Measurements from ENCODE around the gene STX2.
A peak's percentile ranks its signal among the peaks of the same experiment; 100 is the strongest.

The STX2 gene

GRCh38 chr12:130747867-130748740, 90.9 kb downstream of the STX2 start:
- Histone ChIP-seq H3K4me3 (ENCODE audit: insufficient read depth, low read length, poor library complexity, severe bottlenecking) (no peak overlapping the region), H3K9me2 (replicated peaks; ENCODE audit: insufficient read depth, low read length) (no peaks in the 10 kb centered on the region), H3K9me3 (ENCODE audit: insufficient read depth, low read length) (no peaks in the 10 kb centered on the region), H3K4me2 (ENCODE audit: low read depth, low read length, poor library complexity, severe bottlenecking) (no peak overlapping the region), H3F3A (ENCODE audit: insufficient read depth) (0 out of 2 replicates have a peak, but pooled peaks cover 3% of the 10 kb centered on the region), H3K27me3 (ENCODE audit: low read length) (no peaks in the 10 kb centered on the region), H4K20me1 (ENCODE audit: low read depth, low read length) (no peaks in the 10 kb centered on the region), H3K9ac (ENCODE audit: low read length) (no peak overlapping the region), H3K27ac (ENCODE audit: low read depth, low read length) (no peak overlapping the region), H3K79me2 (ENCODE audit: insufficient read depth, low read length) (no peaks in the 10 kb centered on the region), H2AFZ (ENCODE audit: low read depth, low read length, severe bottlenecking) (no peak overlapping the region), H3K36me3 (ENCODE audit: low read length) (no peaks in the 10 kb centered on the region)
- TF ChIP-seq CTCF (IDR thresholded peaks at IDR 0.05; ENCODE audit: insufficient read depth, low read length, poor library complexity, severe bottlenecking), result peak; percentile 70
- no peak for TF ChIP-seq EZH2phosphoT487 (conservative IDR thresholded peaks at IDR 0.05; ENCODE audit: low read length)

GRCh38 chr12:130746546-130746945, 92.5 kb downstream of the STX2 start:
- no peaks in the 10 kb centered on the region for H3K9me3 ChIP-seq (ENCODE audit: insufficient read depth, low read length)
- no peaks in the 10 kb centered on the region for H3K36me3 ChIP-seq (ENCODE audit: low read length)
- no peaks in the 10 kb centered on the region for H3K79me2 ChIP-seq (ENCODE audit: insufficient read depth, low read length)
- H3K9me2 ChIP-seq (replicated peaks; ENCODE audit: insufficient read depth, low read length), result no peaks in the 10 kb centered on the region
- no peak overlapping the region for H3K9ac ChIP-seq (ENCODE audit: low read length)
- no peak overlapping the region for H2AFZ ChIP-seq (ENCODE audit: low read depth, low read length, severe bottlenecking)
- 0 out of 2 replicates have a peak, but pooled peaks cover under 1% of the 10 kb centered on the region for H3F3A ChIP-seq (ENCODE audit: insufficient read depth)
- no peaks in the 10 kb centered on the region for H4K20me1 ChIP-seq (ENCODE audit: low read depth, low read length)
- H3K4me3 ChIP-seq (ENCODE audit: insufficient read depth, low read length, poor library complexity, severe bottlenecking), result no peak overlapping the region
- no peak overlapping the region for H3K27ac ChIP-seq (ENCODE audit: low read depth, low read length)
- TF ChIP-seq EZH2phosphoT487 (conservative IDR thresholded peaks at IDR 0.05; ENCODE audit: low read length), result no peak
- no peak for TF ChIP-seq CTCF (IDR thresholded peaks at IDR 0.05; ENCODE audit: insufficient read depth, low read length, poor library complexity, severe bottlenecking)
- H3K4me2 ChIP-seq (ENCODE audit: low read depth, low read length, poor library complexity, severe bottlenecking), result no peak overlapping the region
- no peaks in the 10 kb centered on the region for H3K27me3 ChIP-seq (ENCODE audit: low read length)

GRCh38 chr12:130745921-130746320, 93.1 kb downstream of the STX2 start:
- no peak overlapping the region for H3K4me3 ChIP-seq (ENCODE audit: insufficient read depth, low read length, poor library complexity, severe bottlenecking)
- no peak overlapping the region for H3K4me2 ChIP-seq (ENCODE audit: low read depth, low read length, poor library complexity, severe bottlenecking)
- no peaks in the 10 kb centered on the region for H3K36me3 ChIP-seq (ENCODE audit: low read length)
- TF ChIP-seq EZH2phosphoT487 (conservative IDR thresholded peaks at IDR 0.05; ENCODE audit: low read length) (no peak), CTCF (IDR thresholded peaks at IDR 0.05; ENCODE audit: insufficient read depth, low read length, poor library complexity, severe bottlenecking) (no peak)
- H4K20me1 ChIP-seq (ENCODE audit: low read depth, low read length), result no peaks in the 10 kb centered on the region
- H3K9ac ChIP-seq (ENCODE audit: low read length), result no peak overlapping the region
- no peaks in the 10 kb centered on the region for H3K79me2 ChIP-seq (ENCODE audit: insufficient read depth, low read length)
- H3K9me2 ChIP-seq (replicated peaks; ENCODE audit: insufficient read depth, low read length), result no peaks in the 10 kb centered on the region
- no peaks in the 10 kb centered on the region for H3F3A ChIP-seq (ENCODE audit: insufficient read depth)
- H3K27ac ChIP-seq (ENCODE audit: low read depth, low read length), result no peak overlapping the region
- no peak overlapping the region for H2AFZ ChIP-seq (ENCODE audit: low read depth, low read length, severe bottlenecking)
- H3K9me3 ChIP-seq (ENCODE audit: insufficient read depth, low read length), result no peaks in the 10 kb centered on the region
- H3K27me3 ChIP-seq (ENCODE audit: low read length), result no peaks in the 10 kb centered on the region

All from SU-DHL-6 (cell line).